Activated naive CD4-positive, alpha-beta T cell treated with anti-CD3 and anti-CD28 coated beads, Interleukin-2, amount 50 U/mL, for 16 hours (primary cell): ENCODE data around the gene SLFNL1.

ENCODE experiments used
- DNase-seq: peaks from one replicate; pipeline ENCODE4 v3.0.0-alpha.2; 2020

The SLFNL1 gene

GRCh38 chr1:41021526-41022308 lies at the start of gene SLFNL1:
TSS of gene SLFNL1 (minus strand) at chr1:41021725. CDS start at chr1:41020660, 1,065 bp downstream.
- DNase-seq = no peak

DNA sequence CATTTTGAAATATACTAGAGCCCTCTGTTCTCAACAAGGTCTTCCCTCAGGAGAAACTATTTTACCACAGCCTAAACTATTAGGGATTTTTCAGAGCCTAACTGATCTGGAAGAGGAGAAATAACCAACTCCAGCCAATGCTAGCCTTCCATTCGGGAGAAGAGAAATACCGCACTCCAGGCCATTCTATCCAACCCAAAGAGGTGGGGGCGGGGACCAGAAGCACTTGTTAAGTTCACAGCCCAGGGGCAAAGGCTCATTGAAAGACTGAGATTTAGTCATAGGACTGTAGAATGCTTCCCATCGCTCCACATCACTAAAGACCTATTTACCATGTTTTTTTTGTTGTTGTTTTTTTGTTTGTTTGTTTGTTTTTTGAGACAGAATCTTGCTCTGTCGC lies 35.4 kb upstream of the SLFNL1 start:
- no peak for DNase-seq

- no peak for DNase-seq
Measured at GRCh38 chr1:41053316-41053715, 31.8 kb upstream of the SLFNL1 start.

- DNase-seq = no peak
Measured at GRCh38 chr1:41051022-41051421, 29.5 kb upstream of the SLFNL1 start.

DNA sequence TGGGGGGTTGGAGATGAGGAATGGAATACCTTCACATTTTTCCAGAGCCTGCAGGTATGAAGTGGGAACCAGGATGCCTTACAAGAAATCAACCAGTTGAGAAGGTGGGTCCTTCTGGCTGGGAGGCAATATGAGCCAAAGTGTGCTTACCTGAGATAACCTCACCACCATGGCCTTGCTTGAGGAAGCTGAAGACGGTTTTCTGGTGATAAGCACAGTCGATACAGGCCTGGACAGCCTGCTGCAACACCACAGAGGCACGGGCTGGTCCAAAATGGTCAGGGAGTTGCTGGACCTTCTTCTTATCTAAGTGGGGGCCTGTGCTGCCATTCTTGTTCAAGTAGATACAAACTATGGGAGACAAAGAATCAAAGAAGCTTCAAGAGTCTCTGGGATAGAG lies 27.0 kb upstream of the SLFNL1 start:
- no peak for DNase-seq

DNA sequence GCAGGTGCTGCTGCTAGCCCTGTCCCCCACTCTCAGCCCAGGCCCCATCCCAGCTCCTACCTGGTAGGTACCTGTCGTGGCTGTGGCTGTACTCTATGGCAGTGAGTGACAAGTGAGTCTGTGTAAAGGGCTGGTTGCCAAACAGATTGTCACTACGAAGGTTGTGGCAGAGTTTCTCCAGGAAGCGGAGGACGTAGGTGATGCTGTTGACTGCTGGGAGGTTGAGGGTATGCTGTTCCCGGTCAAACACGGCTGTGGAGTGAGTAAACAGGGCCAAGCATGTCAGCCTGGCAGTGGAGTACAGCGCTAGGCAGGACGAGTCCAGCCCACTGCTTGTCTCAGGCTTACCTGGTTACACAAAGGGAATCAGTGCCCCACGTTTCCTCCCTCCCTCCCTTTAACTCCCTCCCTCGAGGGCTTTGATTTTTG lies 24.8 kb upstream of the SLFNL1 start:
- no peak for DNase-seq

DNA sequence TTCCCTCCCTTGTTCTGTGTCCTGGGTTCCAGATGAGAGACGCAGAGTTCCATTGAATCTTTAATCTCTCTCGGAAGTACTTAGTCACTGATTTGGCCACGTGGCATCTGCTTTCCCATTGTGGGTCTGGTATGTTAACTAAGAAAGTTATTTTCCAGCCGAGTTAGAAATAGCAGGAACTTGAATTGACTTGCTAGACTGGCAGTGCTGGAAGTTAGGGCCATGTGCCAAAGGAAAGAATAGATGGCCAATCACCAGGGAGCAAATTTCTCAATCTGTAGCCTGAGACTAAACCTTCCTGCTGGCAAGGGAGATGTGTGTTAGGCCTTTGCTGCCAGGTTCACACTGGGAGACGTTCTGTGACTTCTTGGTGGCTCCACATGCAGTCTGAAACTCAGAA lies 24.2 kb upstream of the SLFNL1 start:
- DNase-seq = no peak

DNA sequence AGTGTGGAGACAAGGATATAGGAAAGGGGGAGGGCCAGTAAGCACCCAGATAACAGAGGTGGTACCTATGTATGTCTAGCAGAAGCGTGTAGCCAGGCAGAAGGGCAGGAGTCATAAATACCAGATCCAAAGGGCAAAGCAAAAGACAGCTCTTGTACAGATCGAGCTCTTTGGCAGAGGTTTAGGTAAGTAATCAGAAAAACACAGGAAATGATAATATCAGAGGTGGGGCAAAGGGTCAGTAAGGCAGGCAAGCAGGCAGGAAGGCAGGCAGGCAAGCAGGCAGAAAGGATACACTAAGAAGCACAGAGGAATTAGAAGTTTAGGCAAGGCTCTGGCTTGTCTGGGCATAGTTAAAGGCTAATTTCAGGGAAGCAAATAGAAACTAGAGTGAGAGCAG lies 22.7 kb upstream of the SLFNL1 start:
- no peak for DNase-seq

- no peak for DNase-seq
Measured at GRCh38 chr1:41041614-41042270, 20.2 kb upstream of the SLFNL1 start.

GRCh38 chr1:41038110-41038509 lies 16.6 kb upstream of the SLFNL1 start:
- no peak for DNase-seq

GRCh38 chr1:41037116-41037903 lies 15.8 kb upstream of the SLFNL1 start:
- no peak for DNase-seq

DNA sequence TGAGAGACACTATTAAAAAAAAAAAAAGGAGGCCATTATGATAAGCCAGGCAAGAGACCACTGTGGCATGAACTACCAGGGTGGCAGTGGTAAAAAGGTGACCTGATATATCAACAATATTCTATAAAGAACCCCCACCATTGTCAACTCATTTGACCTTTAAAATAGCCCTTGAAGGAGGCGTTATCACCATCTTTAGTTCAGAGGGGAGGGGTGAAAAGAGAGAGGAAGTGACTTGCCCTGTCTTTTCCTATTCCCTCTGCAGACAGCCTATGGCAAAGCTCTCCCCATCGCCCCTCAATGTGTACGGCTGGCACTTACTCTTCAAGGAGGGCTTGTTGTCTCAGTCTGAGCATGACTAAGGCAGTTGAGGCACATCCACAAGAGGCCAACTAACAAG lies 11.7 kb upstream of the SLFNL1 start:
- no peak for DNase-seq

- DNase-seq = no peak
Measured at GRCh38 chr1:41032147-41032546, 10.6 kb upstream of the SLFNL1 start.

GRCh38 chr1:41030872-41031616 lies 9.5 kb upstream of the SLFNL1 start:
- no peak for DNase-seq

GRCh38 chr1:41028034-41028642 lies 6.6 kb upstream of the SLFNL1 start:
- no peak for DNase-seq

- no peak for DNase-seq
Measured at GRCh38 chr1:41025979-41026819, 4.7 kb upstream of the SLFNL1 start.

GRCh38 chr1:41024953-41025352 lies 3.4 kb upstream of the SLFNL1 start:
- no peak for DNase-seq

- DNase-seq = no peak
Measured at GRCh38 chr1:41023279-41023990, 1.9 kb upstream of the SLFNL1 start.

DNA sequence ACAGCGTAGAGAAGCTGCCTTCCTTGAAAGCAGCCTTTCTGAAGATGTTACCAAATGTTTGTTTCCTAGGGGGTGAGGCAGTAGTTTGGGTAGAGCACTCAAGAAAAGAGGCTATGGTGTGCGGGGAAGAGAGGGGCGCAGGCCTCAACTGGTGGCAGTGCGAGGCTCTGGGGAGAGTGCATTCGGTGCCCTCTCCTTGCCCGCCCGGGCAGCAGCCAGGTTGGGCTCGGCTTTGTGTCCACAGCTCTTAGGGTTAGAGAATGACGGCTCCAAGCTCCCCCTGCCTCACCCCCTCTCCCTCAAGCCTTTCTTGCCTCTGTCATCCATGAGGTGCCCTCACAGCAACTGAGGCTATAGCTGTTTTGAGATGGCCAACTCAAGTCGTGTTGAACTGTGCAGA lies 899 bp upstream of the SLFNL1 start:
- no peak for DNase-seq

DNA sequence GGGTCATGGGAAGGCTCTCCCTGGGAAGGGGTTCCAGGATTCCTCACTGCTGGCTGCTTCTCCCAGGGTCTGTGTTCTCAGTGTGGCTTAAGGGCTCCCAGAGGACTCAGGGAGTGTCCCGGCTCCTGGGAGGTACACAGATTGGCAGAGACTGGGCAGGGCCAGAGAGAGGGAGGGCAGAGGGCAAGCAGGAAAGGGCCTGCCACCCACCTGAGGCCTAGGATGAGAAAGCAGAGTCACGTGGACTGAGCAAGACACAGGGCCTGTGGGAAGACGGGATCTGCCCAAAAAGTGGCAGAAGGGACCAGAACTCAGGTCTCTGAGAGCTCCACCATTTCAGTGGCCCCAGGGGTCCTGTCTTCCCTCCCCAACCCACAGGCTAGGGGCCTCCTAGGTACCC lies 871 bp downstream of the SLFNL1 start:
- DNase-seq = no peak

GRCh38 chr1:41020109-41020576 lies 1.4 kb downstream of the SLFNL1 start:
- DNase-seq = no peak
